Chondrocyte (in vitro differentiated cells): ENCODE results near the gene OSBPL1A. TPM values are rescaled to one million over a fixed set of nuclear protein-coding genes. Genes with fewer than 3 reads are reported as not detected.
"Not testable (repeated sequence)": the region's sequence is repeated elsewhere in the genome, so short reads cannot be mapped to it uniquely, and the experiment has no call there.

Experiments used
- DNase-seq: peaks from one replicate; pipeline ENCODE4 v3.0.0; 2021; ENCODE audit warnings: mixed read lengths, low spot score
- H3K27ac Mint-ChIP-seq: one replicate; pipeline ENCODE4 v1.8.0; 2021; ENCODE audit warnings: mild to moderate bottlenecking, moderate library complexity, mixed read lengths; ENCODE audit not compliant: unreplicated experiment
- H3K27me3 Mint-ChIP-seq: 2 replicates; pipeline ENCODE4 v1.8.0; 2021; ENCODE audit warnings: low read depth, mixed read lengths
- H3K36me3 Mint-ChIP-seq: 2 replicates; pipeline ENCODE4 v1.8.0; 2021; ENCODE audit warnings: low read depth, mixed read lengths
- H3K4me1 Mint-ChIP-seq: 2 replicates; pipeline ENCODE4 v1.8.0; 2021; ENCODE audit warnings: low read depth, mild to moderate bottlenecking, mixed read lengths
- H3K4me3 Mint-ChIP-seq: one replicate; pipeline ENCODE4 v1.8.0; 2021; ENCODE audit warnings: mild to moderate bottlenecking, moderate library complexity, mixed read lengths; ENCODE audit not compliant: unreplicated experiment
- H3K9me3 Mint-ChIP-seq: 2 replicates; pipeline ENCODE4 v1.8.0; 2021; ENCODE audit warnings: low read depth, mixed read lengths
- CTCF ChIP-seq: fragments of 200-600 bp; sonication (generic); IDR thresholded peaks from 2 replicates; pipeline ENCODE4 v1.5.0; 2021; ENCODE audit warnings: antibody characterized with exemption, mild to moderate bottlenecking, moderate library complexity
- total RNA-seq: library from RNA; stranded (reverse); gene quantifications from 3 replicates; pipeline ENCODE4 v1.2.1, GENCODE V29; 2021

OSBPL1A gene
- total RNA-seq, 1 donor from 2014 or later: 33.3 TPM

GRCh38 chr18:24366328-24366727 lies 31.3 kb downstream of the OSBPL1A start:
- no peak overlapping the region for H3K27ac Mint-ChIP-seq
- H3K36me3 Mint-ChIP-seq: peaks cover 5% of the 10 kb centered on the region
- peaks cover 7% of the 10 kb centered on the region for H3K4me1 Mint-ChIP-seq
- no peaks in the 10 kb centered on the region for H3K27me3 Mint-ChIP-seq
- no peak for TF ChIP-seq CTCF
- no peak for DNase-seq
- no peak overlapping the region for H3K4me3 Mint-ChIP-seq
- no peaks in the 10 kb centered on the region for H3K9me3 Mint-ChIP-seq

GRCh38 chr18:24364177-24364576 lies 33.4 kb downstream of the OSBPL1A start:
- Mint-ChIP-seq H3K9me3 (no peaks in the 10 kb centered on the region), H3K27ac (no peak overlapping the region)
- TF ChIP-seq CTCF: no peak

GRCh38 chr18:24362757-24363156 lies 34.9 kb downstream of the OSBPL1A start:
- Mint-ChIP-seq H3K4me3 (no peak overlapping the region), H3K27ac (peak overlapping the region; percentile 33), H3K9me3 (no peaks in the 10 kb centered on the region), H3K36me3 (peaks cover 3% of the 10 kb centered on the region), H3K27me3 (no peaks in the 10 kb centered on the region), H3K4me1 (peaks cover 11% of the 10 kb centered on the region)
- no peak for TF ChIP-seq CTCF
- DNase-seq: no peak

More at GRCh38 chr18:24364177-24364576, 33.4 kb downstream of the OSBPL1A start:
- H3K4me1 Mint-ChIP-seq: peaks cover 11% of the 10 kb centered on the region
- no peaks in the 10 kb centered on the region for H3K27me3 Mint-ChIP-seq
- peaks cover 3% of the 10 kb centered on the region for H3K36me3 Mint-ChIP-seq
- DNase-seq: no peak
- H3K4me3 Mint-ChIP-seq: no peak overlapping the region

- Mint-ChIP-seq H3K4me3 (peak overlapping the region; percentile 45), H3K4me1 (peaks cover 11% of the 10 kb centered on the region)
- TF ChIP-seq CTCF: peak; percentile 92
- H3K9me3 Mint-ChIP-seq, H3K27ac Mint-ChIP-seq, H3K36me3 Mint-ChIP-seq, H3K27me3 Mint-ChIP-seq, DNase-seq: not testable (repeated sequence)
Measured at GRCh38 chr18:24359787-24360530, 37.7 kb downstream of the OSBPL1A start.

- H3K27ac Mint-ChIP-seq: no peak overlapping the region
Measured at GRCh38 chr18:24354278-24354677, 43.3 kb downstream of the OSBPL1A start.

More at GRCh38 chr18:24354278-24354677, 43.3 kb downstream of the OSBPL1A start:
- Mint-ChIP-seq H3K4me1 (no peaks in the 10 kb centered on the region), H3K4me3 (no peak overlapping the region), H3K9me3 (peaks cover 3% of the 10 kb centered on the region), H3K27me3 (no peaks in the 10 kb centered on the region), H3K36me3 (peaks cover 1% of the 10 kb centered on the region)
- no peak for TF ChIP-seq CTCF
- no peak for DNase-seq
